Left colon (tissue), 2 donors: ENCODE measurements around the gene FSTL4. TPM values are rescaled to one million over a fixed set of nuclear protein-coding genes. Genes with fewer than 3 reads are reported as not detected.
"Not testable (repeated sequence)": the region's sequence is repeated elsewhere in the genome, so short reads cannot be mapped to it uniquely, and the experiment has no call there.

Experiments used
- ATAC-seq: fragments of 200-7000 bp; cut with Tn5 transposase; one replicate; pipeline ENCODE4 v1.9.1; 2020; ENCODE audit warnings: mild to moderate bottlenecking, moderate library complexity
- DNase-seq, 2 donors: peaks; one replicate each; pipeline ENCODE4 v3.0.0-alpha.2; 2020
- intact Hi-C, 2 donors: fragments of 100-400 bp; cut with DNase I in 1 of 2; cut with micrococcal nuclease in 1 of 2; formaldehyde crosslinking; loops; one replicate each; pipeline versions ENCODE4 v1.11.2 to v1.14.0; 2022; cut with DNase I, micrococcal nuclease
- total RNA-seq, 2 donors: library from RNA; stranded (reverse); fragmentation: NEBNext Ultra II Directional; extraction: Animal tissue kit (Norgen Biotek cat#: 25700); gene quantifications; one replicate each; pipeline ENCODE4 v1.2.1, GENCODE V29; 2021
- donor health status: DM: no; HTN: no; CAD: no.
- donor health status: DM: yes; HTN: yes; CAD: no.

The FSTL4 gene
- total RNA-seq, 2 donors from 2014 or later = 0.34 to 0.39 TPM

DNA sequence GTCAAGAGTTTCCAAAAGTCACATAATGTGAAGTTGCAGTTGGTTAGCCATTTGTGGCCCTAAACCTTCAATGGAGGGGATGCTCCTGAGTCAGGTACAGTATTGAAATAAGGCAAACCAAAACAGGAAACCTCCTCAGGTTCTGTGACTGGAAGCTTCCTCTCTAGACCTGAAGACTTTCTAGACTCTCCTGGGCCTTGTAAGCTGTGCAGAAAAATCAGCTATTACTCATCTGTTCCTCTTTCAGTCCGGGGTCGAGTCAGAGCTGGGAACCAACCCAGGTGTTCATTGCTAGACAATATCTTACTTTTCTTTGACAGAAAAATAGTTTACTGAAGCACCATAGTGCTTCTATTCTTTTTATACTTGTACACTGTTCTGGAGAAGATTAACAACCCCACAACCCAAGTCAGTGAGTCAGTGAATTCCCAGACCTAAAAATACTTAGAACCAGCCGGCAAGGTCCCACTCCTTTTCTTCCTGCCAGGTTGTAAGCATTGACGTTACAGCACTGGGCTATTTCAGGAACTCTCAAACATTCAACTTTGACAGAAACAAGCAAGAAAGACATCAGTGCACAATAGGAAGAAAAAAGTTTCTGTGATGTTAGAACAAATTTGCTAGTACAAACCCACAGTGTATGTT is 47.3 kb downstream of the FSTL4 start:
- intact Hi-C loops = no loop called here

DNA sequence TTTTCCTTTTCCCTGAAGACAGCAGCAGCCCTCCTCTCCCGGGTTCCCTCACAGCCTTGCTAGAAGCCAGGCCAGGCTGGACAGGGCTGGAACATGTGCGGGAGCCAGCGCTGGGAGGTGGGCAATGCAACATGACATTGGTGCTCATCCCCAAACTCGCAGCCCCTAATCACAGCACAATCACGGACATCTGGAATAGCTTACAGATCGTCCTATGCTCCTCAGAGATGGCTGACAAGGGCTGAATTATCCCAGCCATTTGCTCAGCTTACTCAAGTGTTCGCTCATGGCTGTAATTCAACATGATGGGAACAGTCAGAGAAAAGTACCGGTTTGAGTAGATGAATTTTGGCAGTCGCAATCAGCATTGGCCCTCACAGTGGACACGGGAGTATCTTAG is 49.8 kb downstream of the FSTL4 start:
- intact Hi-C loops = no loop called here
- no peak for ATAC-seq
- no peak for DNase-seq

More for the DNA sequence above, 47.3 kb downstream of the FSTL4 start:
- no peak for DNase-seq
- no peak for ATAC-seq

DNA sequence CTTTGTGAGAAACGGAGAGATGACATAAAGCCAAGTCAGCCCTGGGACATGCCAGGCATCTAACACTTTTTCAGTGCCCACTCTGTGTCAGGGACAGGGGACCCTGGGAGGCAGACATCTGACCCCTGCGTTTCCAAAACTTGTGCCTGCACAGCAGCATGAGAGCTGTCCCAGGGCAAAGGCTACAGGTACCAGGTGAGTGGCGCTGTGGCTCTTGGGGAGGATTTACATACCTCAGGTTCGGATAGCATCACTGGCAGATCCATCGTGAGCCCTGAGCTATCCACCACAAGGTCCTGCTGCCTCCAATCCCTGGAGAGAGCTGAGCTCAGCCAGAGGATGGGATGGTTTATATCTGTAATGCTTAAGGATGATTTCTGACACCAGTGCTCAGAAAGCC is 52.4 kb downstream of the FSTL4 start:
- no peak for ATAC-seq
- DNase-seq = no peak
- intact Hi-C loops = no loop called here

- ATAC-seq (no peak), DNase-seq (no peak)
- intact Hi-C loops = no loop called here
These were observed 55.8 kb downstream of the FSTL4 start for GRCh38 chr5:133556551-133556950.

DNA sequence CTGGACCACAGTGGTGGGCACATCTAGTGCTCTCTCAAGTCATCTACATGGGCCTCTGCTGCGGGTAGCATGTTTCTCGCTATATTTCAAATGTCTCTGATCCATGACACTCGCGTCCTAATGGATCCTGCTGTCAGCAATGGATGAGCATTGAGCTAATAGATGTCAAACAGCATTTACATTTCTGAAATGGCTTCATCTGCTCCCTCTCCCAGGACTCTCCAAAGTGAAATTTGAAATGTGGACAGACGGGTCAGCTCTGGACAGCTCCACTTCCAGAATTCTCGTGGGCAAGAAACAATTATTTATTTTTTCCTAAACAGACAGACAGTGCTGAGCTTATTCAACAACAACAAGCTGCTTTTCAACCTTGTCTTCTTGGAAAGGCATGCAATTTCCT is 58.1 kb downstream of the FSTL4 start:
- DNase-seq (no peak), ATAC-seq (no peak)
- intact Hi-C loops = no loop called here

- intact Hi-C loops = no loop called here
- peak; percentile 80 for ATAC-seq
- peak; percentile 28 to 63 for DNase-seq
These were observed 59.3 kb downstream of the FSTL4 start for GRCh38 chr5:133552925-133553525.

GRCh38 chr5:133546500-133546899 is 65.8 kb downstream of the FSTL4 start:
- intact Hi-C loops = no loop called here
- no peak for ATAC-seq
- no peak for DNase-seq

DNA sequence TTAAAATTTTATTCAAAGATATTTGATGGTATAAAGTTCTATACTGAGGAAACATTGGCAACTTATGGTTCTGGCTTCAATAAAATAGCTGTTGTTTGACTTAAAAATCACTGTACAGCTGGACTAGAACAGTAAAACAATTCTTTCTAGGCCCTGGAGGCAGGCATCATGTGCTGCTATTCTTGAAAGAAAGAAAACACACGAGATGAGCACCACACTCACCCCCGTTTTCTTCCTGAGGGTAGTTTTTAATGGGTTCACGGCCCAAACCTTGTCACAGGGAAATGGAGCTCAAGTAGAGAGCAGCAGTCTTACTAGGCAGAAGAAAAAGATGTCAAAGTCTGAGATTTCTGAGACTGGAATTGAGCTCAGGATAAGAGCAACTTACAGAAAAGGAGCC is 68.0 kb downstream of the FSTL4 start:
- no peak for DNase-seq
- intact Hi-C loops = no loop called here
- no peak for ATAC-seq

DNA sequence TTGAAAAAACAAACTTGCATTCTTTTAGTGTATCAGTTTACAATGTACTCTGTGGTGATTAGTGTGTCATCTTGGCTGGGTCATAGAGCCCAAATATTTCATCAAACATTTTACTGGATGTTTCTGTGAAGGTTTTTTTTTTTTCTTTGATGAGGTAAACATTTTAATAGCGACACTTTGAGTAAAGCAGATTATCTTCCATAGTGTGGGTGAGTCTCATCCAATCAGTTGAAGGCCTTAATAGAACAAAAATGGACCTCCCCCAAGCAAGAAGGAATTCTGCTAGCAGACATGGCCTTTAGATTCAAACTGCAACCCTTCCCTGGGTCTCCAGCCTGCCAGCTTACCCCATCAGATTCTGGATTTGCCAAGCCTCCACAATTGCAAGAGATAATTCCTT is 72.5 kb downstream of the FSTL4 start:
- intact Hi-C loops = no loop called here
- no peak for ATAC-seq
- no peak for DNase-seq

DNA sequence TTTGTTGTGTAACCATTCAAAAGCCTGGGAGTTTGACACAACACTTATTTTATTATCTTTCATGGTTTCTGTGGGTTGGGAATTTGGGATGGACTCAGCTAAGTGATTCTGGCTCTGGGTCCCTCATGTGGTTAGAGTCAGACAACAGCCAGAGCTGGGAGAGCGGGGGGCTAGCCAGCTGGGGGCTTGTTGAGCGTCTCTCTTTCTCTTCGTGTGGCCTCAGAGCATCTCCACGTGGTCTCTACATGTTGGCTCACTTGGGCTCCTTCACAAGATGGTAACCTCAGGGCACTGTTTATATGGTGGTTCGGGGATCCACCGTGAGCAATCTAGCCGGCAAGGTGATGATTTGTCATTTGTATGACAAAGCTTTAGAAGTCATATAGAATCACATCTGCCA is 73.6 kb downstream of the FSTL4 start:
- ATAC-seq = no peak
- intact Hi-C loops = no loop called here
- DNase-seq = no peak

DNA sequence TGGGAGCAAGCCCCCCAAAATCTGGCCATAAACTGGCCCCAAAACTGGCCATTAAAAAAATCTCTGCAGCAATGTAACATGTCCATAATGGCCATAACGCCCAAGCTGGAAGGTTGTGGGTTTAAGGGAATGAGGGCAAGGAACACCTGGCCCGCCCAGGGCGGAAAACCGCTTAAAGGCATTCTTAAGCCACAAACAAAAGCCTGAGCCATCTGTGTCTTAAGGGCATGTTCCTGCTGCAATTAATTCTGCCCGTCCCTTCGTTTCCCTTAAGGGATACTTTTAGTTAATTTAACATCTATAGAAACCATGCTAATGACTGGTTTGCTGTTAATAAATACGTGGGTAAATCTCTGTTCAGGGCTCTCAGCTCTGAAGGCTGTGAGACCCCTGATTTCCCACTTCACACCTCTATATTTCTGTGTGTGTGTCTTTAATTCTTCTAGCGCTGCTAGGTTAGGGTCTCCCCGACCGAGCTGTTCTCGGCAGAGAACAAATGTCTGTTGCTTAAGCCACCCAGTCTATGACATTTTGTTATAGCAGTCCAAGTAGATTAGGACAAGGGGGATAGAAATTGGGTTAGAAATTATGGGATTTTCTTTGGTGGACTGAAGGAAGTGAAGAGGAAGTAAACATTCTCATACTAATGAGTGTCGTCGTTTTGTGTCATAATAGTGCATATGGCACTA is 77.0 kb downstream of the FSTL4 start:
- intact Hi-C loops, DNase-seq, ATAC-seq: not testable (repeated sequence)

DNA sequence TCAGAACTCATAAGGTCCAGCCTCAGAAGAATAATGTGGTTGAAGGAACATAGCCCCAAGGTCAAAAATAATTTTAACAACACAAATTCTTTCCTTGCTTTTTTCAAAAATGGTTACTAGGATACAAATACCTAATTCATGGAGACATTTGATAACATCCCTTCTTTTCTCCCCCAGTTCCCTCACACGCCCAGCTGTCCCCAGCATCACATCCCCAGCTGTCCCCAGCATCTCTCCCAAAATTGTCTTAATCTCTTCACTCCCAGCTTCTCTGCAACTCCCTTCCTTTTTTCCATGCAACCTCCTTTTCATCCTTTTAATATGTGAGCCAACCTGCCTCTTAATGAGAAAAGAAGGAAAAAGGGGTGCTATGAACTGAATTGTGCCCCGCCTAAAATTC is 77.8 kb downstream of the FSTL4 start:
- no peak for DNase-seq
- ATAC-seq = no peak
- intact Hi-C loops = no loop called here

GRCh38 chr5:133533541-133533940 is 78.8 kb downstream of the FSTL4 start:
- DNase-seq (no peak), ATAC-seq (no peak)
- intact Hi-C loops = no loop called here

DNA sequence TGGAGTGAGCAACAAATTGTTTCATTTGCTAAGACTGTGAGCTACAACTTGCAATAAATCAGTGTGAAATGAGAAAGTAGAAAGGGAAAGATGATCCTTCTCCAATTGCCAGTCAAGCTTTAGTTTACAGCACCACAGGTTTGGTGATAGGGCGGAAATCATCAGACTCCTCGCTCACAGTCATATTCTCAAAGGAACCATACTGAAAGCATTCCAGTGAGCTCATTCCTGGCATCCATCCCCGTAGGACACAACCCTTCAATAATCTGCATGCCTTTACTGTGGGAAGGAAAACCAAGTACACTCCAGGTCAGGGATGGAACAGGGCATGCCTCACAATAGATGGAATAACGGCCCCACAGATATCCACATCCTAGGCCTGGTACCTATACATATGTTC is 80.7 kb downstream of the FSTL4 start:
- intact Hi-C loops = no loop called here
- ATAC-seq (no peak), DNase-seq (no peak)

DNA sequence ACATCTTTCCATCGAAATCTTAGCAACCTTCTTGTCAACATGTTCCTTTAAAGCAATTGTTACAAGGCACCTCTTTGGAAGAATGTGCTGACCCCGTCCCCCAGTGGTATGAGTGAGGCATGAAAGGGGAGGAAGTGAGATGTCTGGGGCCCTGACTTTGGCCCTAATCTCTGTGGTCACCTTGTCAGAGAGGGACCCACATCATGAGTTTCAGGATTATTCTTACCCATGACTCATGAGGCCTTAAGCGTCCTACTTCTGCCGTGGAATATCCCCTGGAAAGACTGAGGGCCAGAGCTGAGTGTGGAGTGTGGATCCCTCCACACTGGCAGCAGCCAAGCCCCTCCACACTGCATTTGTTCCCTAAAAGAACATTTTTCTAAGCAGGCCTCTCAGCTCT is 81.2 kb downstream of the FSTL4 start:
- intact Hi-C loops = no loop called here
- ATAC-seq = no peak
- DNase-seq = no peak

DNA sequence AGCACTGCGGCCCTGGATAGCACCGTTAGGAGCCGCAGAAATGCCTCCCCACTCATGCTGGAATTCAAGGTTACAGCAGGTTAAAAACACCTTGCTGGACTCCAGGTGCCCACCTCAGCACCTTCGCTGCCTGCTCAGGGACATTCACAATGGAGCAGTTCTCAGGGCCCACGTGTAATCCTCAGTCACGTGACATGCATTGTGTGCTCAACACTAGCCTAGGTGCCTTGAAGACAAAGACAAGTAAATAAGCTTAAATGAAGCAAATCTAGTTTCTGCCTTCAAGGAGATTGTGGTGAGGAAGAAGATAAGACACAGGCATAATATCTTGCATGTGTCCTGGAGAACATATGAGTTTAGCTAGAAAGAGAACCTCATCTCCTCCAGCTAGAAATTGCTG is 82.1 kb downstream of the FSTL4 start:
- DNase-seq (no peak), ATAC-seq (no peak)
- intact Hi-C loops = no loop called here

GRCh38 chr5:133528841-133529240 is 83.5 kb downstream of the FSTL4 start:
- ATAC-seq = no peak
- no peak for DNase-seq
- intact Hi-C loops = no loop called here

- no peak for ATAC-seq
These were observed 85.0 kb downstream of the FSTL4 start for GRCh38 chr5:133527311-133527710.

GRCh38 chr5:133526368-133526767 is 86.0 kb downstream of the FSTL4 start:
- ATAC-seq (no peak), DNase-seq (no peak)
- intact Hi-C loops = no loop called here

More at GRCh38 chr5:133527311-133527710, 85.0 kb downstream of the FSTL4 start:
- intact Hi-C loops = no loop called here
- DNase-seq = no peak

- DNase-seq (no peak), ATAC-seq (no peak)
- intact Hi-C loops = no loop called here
These were observed 87.2 kb downstream of the FSTL4 start for GRCh38 chr5:133525126-133525525.
